Stimulated activated CD8-positive, alpha-beta memory T cell treated with anti-CD3 and anti-CD28 coated beads, Interleukin-4, amount 100 ng/mL, for 24 hours (primary cell): ENCODE measurements around the gene SCFD2.
"Not testable (repeated sequence)": the region's sequence is repeated elsewhere in the genome, so short reads cannot be mapped to it uniquely, and the experiment has no call there.

Experiments used
- DNase-seq: peaks from one replicate; pipeline ENCODE4 v3.0.0-alpha.2; 2020; ENCODE audit warnings: low read depth

Gene SCFD2

GRCh38 chr4:53012738-53013137 lies 353.1 kb downstream of the SCFD2 start:
- no peak for DNase-seq

GRCh38 chr4:53011259-53011905 lies 354.5 kb downstream of the SCFD2 start:
- DNase-seq: no peak

- no peak for DNase-seq
Observed at GRCh38 chr4:53010318-53010717, 355.5 kb downstream of the SCFD2 start.

GRCh38 chr4:53009824-53010223 lies 356.0 kb downstream of the SCFD2 start:
- DNase-seq: no peak

- no peak for DNase-seq
Observed at GRCh38 chr4:53007024-53007423, 358.8 kb downstream of the SCFD2 start.

- DNase-seq: no peak
Observed at GRCh38 chr4:53005808-53006207, 360.1 kb downstream of the SCFD2 start.

- no peak for DNase-seq
Observed at GRCh38 chr4:53005149-53005546, 360.7 kb downstream of the SCFD2 start.

- no peak for DNase-seq
Observed at GRCh38 chr4:53004497-53005148, 361.2 kb downstream of the SCFD2 start.

GRCh38 chr4:53003959-53004358 lies 361.9 kb downstream of the SCFD2 start:
- no peak for DNase-seq

GRCh38 chr4:53000560-53000959 lies 365.3 kb downstream of the SCFD2 start:
- DNase-seq: no peak

- DNase-seq: no peak
Observed at GRCh38 chr4:52999626-53000025, 366.2 kb downstream of the SCFD2 start.

GRCh38 chr4:52998413-52998812 lies 367.4 kb downstream of the SCFD2 start:
- DNase-seq: no peak

GRCh38 chr4:52997132-52997416 lies 368.8 kb downstream of the SCFD2 start:
- DNase-seq: no peak

- DNase-seq: no peak
Observed at GRCh38 chr4:52996261-52997131, 369.4 kb downstream of the SCFD2 start.

GRCh38 chr4:52995360-52996030 lies 370.4 kb downstream of the SCFD2 start:
- DNase-seq: no peak

GRCh38 chr4:52994567-52994966 lies 371.3 kb downstream of the SCFD2 start:
- DNase-seq: no peak

- DNase-seq: no peak
Observed at GRCh38 chr4:52993771-52994170, 372.1 kb downstream of the SCFD2 start.

- DNase-seq: not testable (repeated sequence)
Observed at GRCh38 chr4:52992551-52992950, 373.3 kb downstream of the SCFD2 start.

GRCh38 chr4:52991472-52991871 lies 374.4 kb downstream of the SCFD2 start:
- no peak for DNase-seq

GRCh38 chr4:52990706-52991105 lies 375.2 kb downstream of the SCFD2 start:
- DNase-seq: no peak

- no peak for DNase-seq
Observed at GRCh38 chr4:52989865-52990264, 376.0 kb downstream of the SCFD2 start.

- DNase-seq: no peak
Observed at GRCh38 chr4:52987392-52988056, 378.3 kb downstream of the SCFD2 start.
